ENCODE measurements around the gene SOBP. TPM values are rescaled to one million over a fixed set of nuclear protein-coding genes. Genes with fewer than 3 reads are reported as not detected.

SOBP gene
- total and polyA plus RNA-seq, 2 donors (not counting 3 experiments of a cell fraction or from before 2014, with no cell fraction given): 0.35 to 6.6 TPM

- H3K4me1 ChIP-seq (ENCODE audit: control insufficient read depth, extremely low read depth, insufficient read depth, low read length): peaks cover 14% of the 10 kb centered on the region
- CTCF ChIA-PET: interaction anchor here (1.0 to 1.2 kb wide), 2 partner anchors 25 to 167 kb away, joined by 3 to 4 read pairs; partner anchors contain the start of gene PDSS2
- no peak for TF ChIP-seq JUN (IDR thresholded peaks at IDR 0.05; ENCODE audit: borderline replicate concordance, insufficient read depth, insufficient read length, low read depth)
- no peak for TF ChIP-seq EZH2 (IDR thresholded peaks at IDR 0.05; ENCODE audit: borderline replicate concordance, low read depth, low read length, severe bottlenecking)
- no peak for TF ChIP-seq MYC (IDR thresholded peaks at IDR 0.05; ENCODE audit: low read depth, low read length)
- no peak for TF ChIP-seq FOS (IDR thresholded peaks at IDR 0.05; ENCODE audit: borderline replicate concordance, insufficient read depth, low read length)
- TF ChIP-seq POLR2AphosphoS5 (IDR thresholded peaks at IDR 0.05; ENCODE audit: insufficient read depth, low read depth, low read length): no peak
- TF ChIP-seq, protein P1, sequence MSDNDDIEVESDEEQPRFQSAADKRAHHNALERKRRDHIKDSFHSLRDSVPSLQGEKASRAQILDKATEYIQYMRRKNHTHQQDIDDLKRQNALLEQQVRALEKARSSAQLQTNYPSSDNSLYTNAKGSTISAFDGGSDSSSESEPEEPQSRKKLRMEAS (IDR thresholded peaks at IDR 0.05; ENCODE audit: insufficient read depth, insufficient read length): no peak
- no peak for TF ChIP-seq POLR2A (IDR thresholded peaks at IDR 0.05; ENCODE audit: low read depth, low read length)
- TF ChIP-seq GATA2 (IDR thresholded peaks at IDR 0.05; ENCODE audit: insufficient read depth, insufficient read length, low read depth, low read length): no peak
- TF ChIP-seq, protein P2, sequence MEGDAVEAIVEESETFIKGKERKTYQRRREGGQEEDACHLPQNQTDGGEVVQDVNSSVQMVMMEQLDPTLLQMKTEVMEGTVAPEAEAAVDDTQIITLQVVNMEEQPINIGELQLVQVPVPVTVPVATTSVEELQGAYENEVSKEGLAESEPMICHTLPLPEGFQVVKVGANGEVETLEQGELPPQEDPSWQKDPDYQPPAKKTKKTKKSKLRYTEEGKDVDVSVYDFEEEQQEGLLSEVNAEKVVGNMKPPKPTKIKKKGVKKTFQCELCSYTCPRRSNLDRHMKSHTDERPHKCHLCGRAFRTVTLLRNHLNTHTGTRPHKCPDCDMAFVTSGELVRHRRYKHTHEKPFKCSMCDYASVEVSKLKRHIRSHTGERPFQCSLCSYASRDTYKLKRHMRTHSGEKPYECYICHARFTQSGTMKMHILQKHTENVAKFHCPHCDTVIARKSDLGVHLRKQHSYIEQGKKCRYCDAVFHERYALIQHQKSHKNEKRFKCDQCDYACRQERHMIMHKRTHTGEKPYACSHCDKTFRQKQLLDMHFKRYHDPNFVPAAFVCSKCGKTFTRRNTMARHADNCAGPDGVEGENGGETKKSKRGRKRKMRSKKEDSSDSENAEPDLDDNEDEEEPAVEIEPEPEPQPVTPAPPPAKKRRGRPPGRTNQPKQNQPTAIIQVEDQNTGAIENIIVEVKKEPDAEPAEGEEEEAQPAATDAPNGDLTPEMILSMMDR (IDR thresholded peaks at IDR 0.05; ENCODE audit: extremely low read depth in 1 of 2, insufficient read depth in 1 of 2, low read depth in 1 of 2, low read length in 2 of 2): no peak
- no peaks in the 10 kb centered on the region for H3K79me2 ChIP-seq (ENCODE audit: control insufficient read depth, insufficient read depth, low read length)
- H3K9me1 ChIP-seq (replicated peaks; ENCODE audit: control insufficient read depth, extremely low read depth, insufficient read depth, low read length): no peaks in the 10 kb centered on the region
- intact Hi-C loops (cut with micrococcal nuclease): no loop called here
- no peak for FAIRE-seq
- dilution Hi-C loops (cut with MboI; ENCODE audit: extremely low pct_ligation_motif_present, low sequenced_read_pairs): no loop called here
- H3K27me3 ChIP-seq (ENCODE audit: control insufficient read depth in 2 of 2, insufficient read depth in 2 of 2, low read length in 2 of 2): peaks cover 29 to 30% of the 10 kb centered on the region in 2 experiments
- no peaks in the 10 kb centered on the region for H3K9me3 ChIP-seq (replicated peaks; ENCODE audit: control insufficient read depth, insufficient read depth, low read length)
- H3K4me2 ChIP-seq (ENCODE audit: insufficient read depth, low read length): no peak overlapping the region
- no peak overlapping the region for H2AFZ ChIP-seq (ENCODE audit: low read depth, low read length)
- no peaks in the 10 kb centered on the region for H3K36me3 ChIP-seq (ENCODE audit: control insufficient read depth in 2 of 2, extremely low read depth in 1 of 2, insufficient read depth in 2 of 2, low read length in 2 of 2)
- no peak overlapping the region for H3K9ac ChIP-seq (replicated peaks; ENCODE audit: extremely low read depth, insufficient read depth, low read length)
- H3K4me3 ChIP-seq (replicated peaks in 1 of 3; ENCODE audit: insufficient read depth in 1 of 3, low read depth in 1 of 3, low read length in 3 of 3): no peak overlapping the region
- POLR2A ChIA-PET: no interaction called here
- H4K20me1 ChIP-seq (replicated peaks; ENCODE audit: control insufficient read depth, extremely low read depth, insufficient read depth, low read length): no peaks in the 10 kb centered on the region
- BruUV-seq (replicated peaks): no TSS peak
- no peak overlapping the region for H3K27ac ChIP-seq (ENCODE audit: insufficient read depth, low read depth, low read length)
- no peak for DNase-seq (ENCODE audit: low read depth, low spot score)
Measured at GRCh38 chr6:107485157-107485556, 4.8 kb upstream of the SOBP start.
